Left lung (tissue), 10 donors: ENCODE results near the gene SPDYC. TPM values are rescaled to one million over a fixed set of nuclear protein-coding genes. Genes with fewer than 3 reads are reported as not detected.

Experiments used
- ATAC-seq: fragments of 200-7000 bp; cut with Tn5 transposase; one replicate; pipeline ENCODE4 v1.9.1; 2020; ENCODE audit warnings: moderate library complexity
- DNase-seq, 4 donors: peaks; one replicate each; pipeline ENCODE4 v3.0.0-alpha.2; 2013 to 2020
- H3K27ac ChIP-seq, 2 donors: fragments of 200-600 bp; sonication (generic) in 1 of 2; one replicate each; pipeline versions ENCODE4 v1.5.0 to v1.8.0; 2020 to 2021
- H3K27me3 ChIP-seq, 2 donors: fragments of 200-600 bp; sonication (generic) in 1 of 2; one replicate each; pipeline versions ENCODE4 v1.5.0 to v1.8.0; 2020 to 2021
- H3K36me3 ChIP-seq, 2 donors: fragments of 200-600 bp; sonication (generic) in 1 of 2; one replicate each; pipeline versions ENCODE4 v1.5.0 to v1.8.0; 2020 to 2021
- H3K4me1 ChIP-seq, 2 donors: fragments of 200-600 bp; one replicate each; pipeline ENCODE4 v1.8.0; 2021
- H3K4me3 ChIP-seq, 2 donors: fragments of 200-600 bp; sonication (generic) in 1 of 2; one replicate each; pipeline versions ENCODE4 v1.5.0 to v1.8.0; 2020 to 2021; ENCODE audit warnings: mild to moderate bottlenecking in 1 of 2
- H3K9me3 ChIP-seq, 2 donors: fragments of 200-600 bp; sonication (generic) in 1 of 2; one replicate each; pipeline versions ENCODE4 v1.5.0 to v1.8.0; 2020 to 2021
- CTCF ChIP-seq, 2 donors: fragments of 200-600 bp; sonication (generic) in 1 of 2; IDR thresholded peaks; one replicate each; pipeline versions ENCODE4 v1.5.0 to v1.8.0; 2021; ENCODE audit warnings: antibody characterized with exemption in 2 of 2
- intact Hi-C, 2 donors: fragments of 100-400 bp; cut with DNase I; formaldehyde crosslinking; loops; one replicate each; pipeline versions ENCODE4 v1.11.2 to v1.14.2; 2022
- polyA plus RNA-seq, 6 donors: library from polyadenylated mRNA; unstranded; fragments of 120-200 nt; gene quantifications; one replicate each; pipeline ENCODE4 v1.2.1, GENCODE V29; 2013; ENCODE audit not compliant: insufficient read length in 6 of 6
- total RNA-seq, 2 donors: library from RNA; stranded (reverse); fragmentation: NEBNext Ultra II Directional; extraction: Animal tissue kit (Norgen Biotek cat#: 25700); gene quantifications; one replicate each; pipeline ENCODE4 v1.2.1, GENCODE V29; 2021
- donor health status: DM: no; HTN: yes; CAD: no.
- donor health status: DM: no; HTN: no; CAD: no.

SPDYC gene
- total and polyA plus RNA-seq, 8 donors: not detected

DNA sequence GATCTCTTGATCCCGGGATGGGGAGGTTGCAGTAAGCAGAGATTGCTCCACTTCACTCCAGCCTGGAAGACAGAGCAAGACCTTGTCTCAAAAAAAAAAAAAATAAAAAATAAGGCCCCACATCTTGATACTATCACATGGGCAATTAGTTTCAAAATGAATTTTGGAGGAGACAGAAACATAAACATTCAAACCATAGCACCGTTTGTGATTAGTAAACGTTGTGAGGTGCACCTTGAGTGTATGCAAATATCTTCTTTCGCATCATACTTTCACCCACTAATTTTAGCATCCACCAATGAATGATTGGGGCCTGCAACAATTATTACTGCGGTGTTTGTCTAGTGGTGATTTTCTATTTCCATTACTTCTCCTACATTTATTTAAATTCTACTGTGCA lies 11.0 kb upstream of the SPDYC start:
- no peak for DNase-seq
- H3K27me3 ChIP-seq: no peaks in the 10 kb centered on the region
- no peak overlapping the region for H3K4me3 ChIP-seq
- no peaks in the 10 kb centered on the region for H3K9me3 ChIP-seq
- no peaks in the 10 kb centered on the region for H3K36me3 ChIP-seq
- no peak for TF ChIP-seq CTCF (IDR thresholded peaks at IDR 0.05)
- no peak overlapping the region for H3K27ac ChIP-seq
- intact Hi-C loops: no loop called here
- no peak for ATAC-seq
- H3K4me1 ChIP-seq: no peaks in the 10 kb centered on the region

DNA sequence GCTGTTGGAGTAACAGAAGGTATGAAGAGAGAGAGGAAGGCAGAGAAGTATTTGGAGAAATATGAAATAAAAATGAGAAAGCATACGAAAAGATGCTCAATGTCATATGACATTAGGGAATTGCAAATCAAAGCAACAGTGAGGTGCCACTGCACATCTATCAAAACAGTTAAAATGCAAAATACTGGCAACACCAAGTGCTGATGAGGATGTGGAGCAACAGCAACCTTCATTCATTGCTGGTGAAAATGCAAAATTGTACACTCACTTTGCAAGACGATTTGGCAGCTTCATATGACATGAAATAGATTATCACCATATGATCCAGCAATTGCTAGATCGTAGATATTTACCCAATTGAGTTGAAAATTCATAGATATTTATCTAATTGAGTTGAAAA lies 9.4 kb upstream of the SPDYC start:
- Histone ChIP-seq H3K36me3 (no peaks in the 10 kb centered on the region), H3K4me3 (no peak overlapping the region), H3K27ac (no peak overlapping the region), H3K9me3 (no peaks in the 10 kb centered on the region), H3K4me1 (no peaks in the 10 kb centered on the region), H3K27me3 (no peaks in the 10 kb centered on the region)
- TF ChIP-seq CTCF (IDR thresholded peaks at IDR 0.05): no peak
- ATAC-seq: no peak
- no peak for DNase-seq
- intact Hi-C loops: no loop called here

DNA sequence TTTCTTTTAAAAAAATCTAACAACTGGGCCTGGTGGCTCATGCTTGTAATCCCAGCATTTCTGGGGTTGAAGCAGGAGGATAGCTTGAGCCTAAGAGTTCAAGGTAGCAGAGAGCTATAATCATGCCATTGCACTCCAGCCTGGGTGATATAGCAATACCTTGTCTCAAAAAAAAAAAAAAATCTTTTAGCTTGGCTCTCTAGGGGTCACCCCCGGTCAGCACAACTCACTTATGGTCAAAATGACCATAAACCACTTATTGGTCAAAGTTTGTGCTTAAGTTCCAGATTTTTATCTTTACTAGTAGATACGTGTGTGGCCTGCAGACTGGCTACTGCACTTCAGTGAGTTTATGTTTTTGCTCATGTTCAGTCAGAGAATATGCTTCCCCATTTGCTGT lies 6.3 kb upstream of the SPDYC start:
- Histone ChIP-seq H3K4me3 (no peak overlapping the region), H3K27me3 (no peaks in the 10 kb centered on the region), H3K27ac (no peak overlapping the region), H3K4me1 (no peaks in the 10 kb centered on the region), H3K36me3 (no peaks in the 10 kb centered on the region), H3K9me3 (no peaks in the 10 kb centered on the region)
- DNase-seq (no peak), ATAC-seq (no peak)
- intact Hi-C loops: no loop called here
- no peak for TF ChIP-seq CTCF (IDR thresholded peaks at IDR 0.05)

DNA sequence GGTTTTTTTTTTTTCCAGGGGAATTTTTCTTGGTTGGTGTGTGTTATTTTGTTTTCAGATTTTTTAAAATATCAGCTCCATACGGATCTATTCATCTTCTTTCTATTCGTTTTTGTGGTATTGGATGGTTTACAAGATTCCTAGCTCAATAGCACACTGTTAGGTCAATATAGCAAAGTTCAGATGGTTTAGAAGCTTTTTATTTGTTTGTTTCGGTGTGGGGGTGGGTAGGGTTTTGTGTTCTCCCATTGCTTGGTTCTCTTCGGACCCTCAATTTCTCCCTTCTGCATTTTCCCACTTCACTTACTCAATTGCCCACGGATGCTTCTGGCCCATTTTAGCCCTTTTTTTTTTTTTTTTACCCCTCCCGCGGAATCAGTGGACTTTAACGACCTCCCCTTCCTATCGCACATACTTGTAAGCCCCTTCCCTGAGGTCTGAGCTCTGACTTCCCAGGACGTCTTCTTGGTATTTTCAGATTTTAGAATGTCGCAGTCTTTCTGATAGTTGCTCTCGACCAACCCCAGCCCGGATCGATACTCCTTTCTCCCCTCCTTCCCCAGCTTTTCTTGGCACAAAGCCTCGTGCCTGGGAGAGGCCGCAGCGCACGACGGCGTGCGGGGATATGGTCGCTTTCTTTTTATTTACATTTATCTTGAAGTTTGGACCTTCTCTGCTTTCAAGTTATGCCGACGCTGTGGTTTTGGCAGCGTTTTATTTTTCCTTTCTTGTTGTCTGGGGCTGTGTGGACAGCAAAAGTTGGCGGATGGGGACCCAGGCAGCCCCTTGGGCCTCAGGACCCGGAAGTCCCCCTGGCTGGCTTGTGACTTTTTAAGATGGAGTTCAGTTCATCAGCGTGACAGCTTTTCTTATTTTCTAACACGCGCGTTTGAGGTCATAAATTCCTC lies 4.4 kb upstream of the SPDYC start:
- H3K4me1 ChIP-seq: no peaks in the 10 kb centered on the region
- no peaks in the 10 kb centered on the region for H3K27me3 ChIP-seq
- ATAC-seq (peak; percentile 51), DNase-seq (peak in 2 of 4 donors; percentile 54 to 66)
- intact Hi-C loops: no loop called here
- H3K9me3 ChIP-seq: no peaks in the 10 kb centered on the region
- H3K4me3 ChIP-seq: no peak overlapping the region
- TF ChIP-seq CTCF (IDR thresholded peaks at IDR 0.05): no peak
- peak overlapping the region in 1 of 2 donors; percentile 53 for H3K27ac ChIP-seq
- no peaks in the 10 kb centered on the region for H3K36me3 ChIP-seq

- no peaks in the 10 kb centered on the region for H3K9me3 ChIP-seq
- no peak overlapping the region for H3K4me3 ChIP-seq
- TF ChIP-seq CTCF (IDR thresholded peaks at IDR 0.05): no peak
- H3K4me1 ChIP-seq: no peaks in the 10 kb centered on the region
- H3K27me3 ChIP-seq: no peaks in the 10 kb centered on the region
- ATAC-seq: no peak
- no peak overlapping the region for H3K27ac ChIP-seq
- H3K36me3 ChIP-seq: no peaks in the 10 kb centered on the region
- intact Hi-C loops: no loop called here
- DNase-seq: no peak
Measured at GRCh38 chr11:65166893-65167292, 3.1 kb upstream of the SPDYC start.
